Measurements from ENCODE around the gene KCTD3. TPM values are rescaled to one million over a fixed set of nuclear protein-coding genes. Genes with fewer than 3 reads are reported as not detected.

The KCTD3 gene
- total RNA-seq (2014; rRNA removed; shearing (Covaris generic)), result 15.6 and 22.6 TPM in 2 replicates

- peak; percentile 72 for DNase-seq (ENCODE audit: low read depth)
These were observed at the start of gene KCTD3 for GRCh38 chr1:215566556-215567490. Gene KCTD3, plus strand, starts transcription at chr1:215567304. Its CDS starts 382 bp downstream, at chr1:215567686.

GRCh38 chr1:215517441-215517891, 49.6 kb upstream of the KCTD3 start:
- DNase-seq (ENCODE audit: low read depth), result peak; percentile 72

GRCh38 chr1:215518594-215518993, 48.5 kb upstream of the KCTD3 start:
- no peak for DNase-seq (ENCODE audit: low read depth)

- no peak for DNase-seq (ENCODE audit: low read depth)
These were observed 45.8 kb upstream of the KCTD3 start for GRCh38 chr1:215521279-215521678.

GRCh38 chr1:215523128-215523861, 43.8 kb upstream of the KCTD3 start:
- DNase-seq (ENCODE audit: low read depth), result peak; percentile 12

GRCh38 chr1:215523906-215524305, 43.2 kb upstream of the KCTD3 start:
- DNase-seq (ENCODE audit: low read depth), result peak; percentile 15

GRCh38 chr1:215526147-215526845, 40.8 kb upstream of the KCTD3 start:
- DNase-seq (ENCODE audit: low read depth), result peak; percentile 51

- no peak for DNase-seq (ENCODE audit: low read depth)
These were observed 40.3 kb upstream of the KCTD3 start for GRCh38 chr1:215526846-215527151.

- DNase-seq (ENCODE audit: low read depth), result no peak
These were observed 38.0 kb upstream of the KCTD3 start for GRCh38 chr1:215529111-215529510.

GRCh38 chr1:215529571-215529970, 37.5 kb upstream of the KCTD3 start:
- no peak for DNase-seq (ENCODE audit: low read depth)

GRCh38 chr1:215530401-215530984, 36.6 kb upstream of the KCTD3 start:
- DNase-seq (ENCODE audit: low read depth), result no peak

GRCh38 chr1:215539803-215540570, 27.1 kb upstream of the KCTD3 start:
- DNase-seq (ENCODE audit: low read depth), result peak; percentile 80

GRCh38 chr1:215542301-215542700, 24.8 kb upstream of the KCTD3 start:
- no peak for DNase-seq (ENCODE audit: low read depth)

GRCh38 chr1:215543191-215543606, 23.9 kb upstream of the KCTD3 start:
- peak; percentile 85 for DNase-seq (ENCODE audit: low read depth)

- DNase-seq (ENCODE audit: low read depth), result no peak
These were observed 23.3 kb upstream of the KCTD3 start for GRCh38 chr1:215543806-215544205.

GRCh38 chr1:215544566-215544965, 22.5 kb upstream of the KCTD3 start:
- no peak for DNase-seq (ENCODE audit: low read depth)

- no peak for DNase-seq (ENCODE audit: low read depth)
These were observed 22.0 kb upstream of the KCTD3 start for GRCh38 chr1:215545096-215545495.

- no peak for DNase-seq (ENCODE audit: low read depth)
These were observed 20.1 kb upstream of the KCTD3 start for GRCh38 chr1:215547011-215547410.

GRCh38 chr1:215551806-215552205, 15.3 kb upstream of the KCTD3 start:
- DNase-seq (ENCODE audit: low read depth), result no peak

GRCh38 chr1:215554865-215555264, 12.2 kb upstream of the KCTD3 start:
- DNase-seq (ENCODE audit: low read depth), result no peak

- DNase-seq (ENCODE audit: low read depth), result no peak
These were observed 11.6 kb upstream of the KCTD3 start for GRCh38 chr1:215555531-215555930.

Measured in M059J (cell line).